Keratinocyte (primary cell): Measurements from ENCODE around the gene PRSS36. TPM values are rescaled to one million over a fixed set of nuclear protein-coding genes. Genes with fewer than 3 reads are reported as not detected.

Experiments used
- DNase-seq: peaks from one replicate; pipeline ENCODE4 v3.0.0-alpha.2; 2011; ENCODE audit warnings: low read depth, missing footprints, low spot score
- FAIRE-seq: peaks from 2 replicates; lab custom pipeline; 2011; peaks lifted over from hg19 to GRCh38; lab: Jason Lieb, UNC
- H2AFZ ChIP-seq: 2 replicates; pipeline ENCODE4 v1.6.0; 2012; ENCODE audit warnings: low read length, control low read depth, inconsistent platforms; ENCODE audit not compliant: control insufficient read depth
- H3K27ac ChIP-seq: 2 replicates; pipeline ENCODE4 v1.5.1; 2011; ENCODE audit warnings: low read length; ENCODE audit not compliant: control insufficient read depth, insufficient read depth
- H3K27me3 ChIP-seq: 3 replicates; pipeline ENCODE4 v1.6.0; 2011; ENCODE audit warnings: low read length; ENCODE audit not compliant: control insufficient read depth, insufficient read depth; ENCODE audit errors: extremely low read depth
- H3K36me3 ChIP-seq, 2 experiments: 2 replicates in 1 of 2; 3 replicates in 1 of 2; pipeline ENCODE4 v1.5.1; 2011; ENCODE audit warnings: low read length in 2 of 2, mild to moderate bottlenecking in 1 of 2; ENCODE audit not compliant: control insufficient read depth in 2 of 2, insufficient read depth in 2 of 2; ENCODE audit errors: extremely low read depth in 1 of 2
- H3K4me1 ChIP-seq: 3 replicates; pipeline ENCODE4 v1.5.1; 2011; ENCODE audit warnings: low read length; ENCODE audit not compliant: control insufficient read depth, insufficient read depth; ENCODE audit errors: extremely low read depth
- H3K4me2 ChIP-seq: 3 replicates; pipeline ENCODE4 v1.6.0; 2011; ENCODE audit warnings: low read depth, low read length; ENCODE audit not compliant: control insufficient read depth, insufficient read depth; ENCODE audit errors: extremely low read depth
- H3K4me3 ChIP-seq, 3 experiments: fragments of 200-600 bp in 1 of 3; sonication (generic) in 1 of 3; 2 replicates in 2 of 3; 3 replicates in 1 of 3; pipeline ENCODE4 v1.5.1; 2011 to 2016; ENCODE audit warnings: low read length in 3 of 3, mild to moderate bottlenecking in 3 of 3, control low read depth in 2 of 3, inconsistent platforms in 1 of 3, low read depth in 1 of 3, mixed read lengths in 1 of 3, mixed run types in 1 of 3, moderate library complexity in 1 of 3; ENCODE audit not compliant: control insufficient read depth in 2 of 3, insufficient read depth in 2 of 3; ENCODE audit errors: extremely low read depth in 1 of 3
- H3K79me2 ChIP-seq: 2 replicates; pipeline ENCODE4 v1.6.0; 2012; ENCODE audit warnings: low read length; ENCODE audit not compliant: control insufficient read depth, insufficient read depth
- H3K9ac ChIP-seq: 3 replicates; pipeline ENCODE4 v1.6.0; 2011; ENCODE audit warnings: low read length; ENCODE audit not compliant: control insufficient read depth, insufficient read depth; ENCODE audit errors: extremely low read depth
- H3K9me1 ChIP-seq: 3 replicates; pipeline ENCODE4 v1.6.0; 2011; ENCODE audit warnings: low read length; ENCODE audit not compliant: control insufficient read depth, insufficient read depth; ENCODE audit errors: extremely low read depth
- H3K9me3 ChIP-seq: 2 replicates; pipeline ENCODE4 v1.5.1; 2012; ENCODE audit warnings: low read depth, low read length; ENCODE audit not compliant: control insufficient read depth
- H4K20me1 ChIP-seq: 3 replicates; pipeline ENCODE4 v1.6.0; 2011; ENCODE audit warnings: low read length; ENCODE audit not compliant: control insufficient read depth, insufficient read depth; ENCODE audit errors: extremely low read depth
- EZH2 ChIP-seq: IDR thresholded peaks from one replicate; pipeline ENCODE4 v1.6.1; 2012; ENCODE audit warnings: inconsistent platforms, mild to moderate bottlenecking, low read length, moderate library complexity
- dilution Hi-C: fragments of 300-500 bp; cut with MboI; formaldehyde crosslinking; loops from one replicate; pipeline ENCODE4 v1.7.0; 2020; ENCODE audit warnings: low sequenced_read_pairs; ENCODE audit not compliant: extremely low pct_ligation_motif_present
- polyA plus RNA-seq, 5 experiments: library from polyadenylated mRNA; depleted of rRNA in 3 of 5; stranded (reverse) in 3 of 5; stranded (forward) in 1 of 5; unstranded in 1 of 5; fragments of >200 nt; gene quantifications; 1 replicate in 1 of 5; 2 replicates in 3 of 5; 3 replicates in 1 of 5; pipeline versions ENCODE4 v1.2.1 to v1.2.3, GENCODE V29; 2011 to 2012; ENCODE audit warnings: missing spikeins in 2 of 5, low read depth in 1 of 5, low replicate concordance in 1 of 5
- TF ChIP-seq, protein P1 (sequence below), 3 experiments: IDR thresholded peaks in 1 of 3; conservative IDR thresholded peaks in 1 of 3; optimal IDR thresholded peaks in 1 of 3; 2 replicates in 2 of 3; 3 replicates in 1 of 3; pipeline versions ENCODE3 to v1.5.1; 2011; ENCODE audit warnings: low read length in 3 of 3, mild to moderate bottlenecking in 3 of 3, moderate library complexity in 2 of 3, control low read depth in 1 of 3, inconsistent platforms in 1 of 3; ENCODE audit not compliant: insufficient read depth in 2 of 3; ENCODE audit errors: extremely low read depth in 1 of 3

PRSS36 gene
- polyA plus RNA-seq, 1 donor (not counting 4 experiments of a cell fraction or from before 2014, with no cell fraction given): 0.43 TPM

DNA sequence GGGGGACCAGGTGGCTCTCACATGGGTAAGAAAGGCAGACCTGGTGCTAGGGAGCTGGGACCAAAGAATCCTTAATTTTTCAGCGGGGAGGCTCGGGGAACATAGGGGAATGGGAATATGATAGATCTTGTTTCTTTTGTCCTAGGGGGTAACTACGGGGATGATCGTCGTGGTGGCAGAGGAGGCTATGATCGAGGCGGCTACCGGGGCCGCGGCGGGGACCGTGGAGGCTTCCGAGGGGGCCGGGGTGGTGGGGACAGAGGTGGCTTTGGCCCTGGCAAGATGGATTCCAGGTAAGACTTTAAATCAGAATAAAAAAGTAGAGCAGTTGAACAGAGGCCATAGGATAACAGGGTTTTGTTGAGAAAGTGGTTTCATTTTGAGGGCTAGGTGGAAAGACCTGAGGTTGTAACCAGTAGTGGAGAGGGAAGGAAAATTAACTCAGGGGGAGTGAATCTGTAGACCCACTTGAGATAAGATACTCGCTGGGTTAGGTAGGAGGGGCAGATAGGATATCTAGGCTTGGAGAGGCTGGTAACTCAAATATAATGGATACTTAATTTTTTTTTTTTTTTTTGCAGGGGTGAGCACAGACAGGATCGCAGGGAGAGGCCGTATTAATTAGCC lies 41.1 kb upstream of the PRSS36 start:
- Histone ChIP-seq H3K4me2 (no peak overlapping the region), H3K27ac (no peak overlapping the region), H3K9me3 (no peaks in the 10 kb centered on the region), H3K36me3 (peaks cover 54 to 93% of the 10 kb centered on the region in 2 experiments), H3K9ac (no peak overlapping the region), H2AFZ (no peak overlapping the region), H3K4me3 (no peak overlapping the region), H3K4me1 (no peaks in the 10 kb centered on the region), H3K9me1 (no peaks in the 10 kb centered on the region), H4K20me1 (peaks cover 27% of the 10 kb centered on the region), H3K79me2 (peaks cover 33% of the 10 kb centered on the region), H3K27me3 (no peaks in the 10 kb centered on the region)
- DNase-seq (no peak), FAIRE-seq (no peak)
- TF ChIP-seq, protein P1, sequence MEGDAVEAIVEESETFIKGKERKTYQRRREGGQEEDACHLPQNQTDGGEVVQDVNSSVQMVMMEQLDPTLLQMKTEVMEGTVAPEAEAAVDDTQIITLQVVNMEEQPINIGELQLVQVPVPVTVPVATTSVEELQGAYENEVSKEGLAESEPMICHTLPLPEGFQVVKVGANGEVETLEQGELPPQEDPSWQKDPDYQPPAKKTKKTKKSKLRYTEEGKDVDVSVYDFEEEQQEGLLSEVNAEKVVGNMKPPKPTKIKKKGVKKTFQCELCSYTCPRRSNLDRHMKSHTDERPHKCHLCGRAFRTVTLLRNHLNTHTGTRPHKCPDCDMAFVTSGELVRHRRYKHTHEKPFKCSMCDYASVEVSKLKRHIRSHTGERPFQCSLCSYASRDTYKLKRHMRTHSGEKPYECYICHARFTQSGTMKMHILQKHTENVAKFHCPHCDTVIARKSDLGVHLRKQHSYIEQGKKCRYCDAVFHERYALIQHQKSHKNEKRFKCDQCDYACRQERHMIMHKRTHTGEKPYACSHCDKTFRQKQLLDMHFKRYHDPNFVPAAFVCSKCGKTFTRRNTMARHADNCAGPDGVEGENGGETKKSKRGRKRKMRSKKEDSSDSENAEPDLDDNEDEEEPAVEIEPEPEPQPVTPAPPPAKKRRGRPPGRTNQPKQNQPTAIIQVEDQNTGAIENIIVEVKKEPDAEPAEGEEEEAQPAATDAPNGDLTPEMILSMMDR (optimal IDR thresholded peaks at IDR 0.05 in 1 of 3, IDR thresholded peaks at IDR 0.05 in 1 of 3, conservative IDR thresholded peaks at IDR 0.05 in 1 of 3; ENCODE audit: extremely low read depth in 1 of 3, insufficient read depth in 2 of 3, low read length in 3 of 3): no peak
- no peak for TF ChIP-seq EZH2
- dilution Hi-C loops: no loop called here

DNA sequence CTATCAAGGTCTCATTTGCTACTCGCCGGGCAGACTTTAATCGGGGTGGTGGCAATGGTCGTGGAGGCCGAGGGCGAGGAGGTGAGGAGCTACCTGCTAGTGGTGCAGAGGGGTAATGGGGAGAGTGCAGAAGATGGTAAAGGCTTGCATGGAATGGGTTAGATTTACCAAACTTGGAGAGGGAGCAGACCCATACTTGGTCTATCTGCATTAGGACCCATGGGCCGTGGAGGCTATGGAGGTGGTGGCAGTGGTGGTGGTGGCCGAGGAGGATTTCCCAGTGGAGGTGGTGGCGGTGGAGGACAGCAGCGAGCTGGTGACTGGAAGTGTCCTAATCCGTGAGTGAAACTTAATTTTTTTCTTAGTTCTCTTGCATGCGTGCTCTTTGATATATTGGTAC lies 40.2 kb upstream of the PRSS36 start:
- no peak for FAIRE-seq
- H3K79me2 ChIP-seq: peaks cover 42% of the 10 kb centered on the region
- H3K4me1 ChIP-seq: no peaks in the 10 kb centered on the region
- H3K36me3 ChIP-seq: peaks cover 59 to 95% of the 10 kb centered on the region in 2 experiments
- no peaks in the 10 kb centered on the region for H3K9me1 ChIP-seq
- no peak overlapping the region for H3K9ac ChIP-seq
- no peaks in the 10 kb centered on the region for H3K9me3 ChIP-seq
- no peak for DNase-seq
- H2AFZ ChIP-seq: no peak overlapping the region
- no peak overlapping the region for H3K27ac ChIP-seq
- no peak overlapping the region for H3K4me3 ChIP-seq
- H3K27me3 ChIP-seq: no peaks in the 10 kb centered on the region
- dilution Hi-C loops: no loop called here
- peaks cover 32% of the 10 kb centered on the region for H4K20me1 ChIP-seq
- TF ChIP-seq, protein P1 (optimal IDR thresholded peaks at IDR 0.05 in 1 of 3, IDR thresholded peaks at IDR 0.05 in 1 of 3, conservative IDR thresholded peaks at IDR 0.05 in 1 of 3; ENCODE audit: extremely low read depth in 1 of 3, insufficient read depth in 2 of 3, low read length in 3 of 3): no peak
- no peak for TF ChIP-seq EZH2
- H3K4me2 ChIP-seq: no peak overlapping the region
